CD4-positive, alpha-beta T cell treated with Interleukin-17A for 4 hours (primary cell): ENCODE results near the gene NHSL1.
A peak's percentile ranks its signal among the peaks of the same experiment; 100 is the strongest.

Source experiments
- DNase-seq: peaks from one replicate; pipeline ENCODE4 v3.0.0-alpha.2; 2020; ENCODE audit warnings: mixed read lengths

The NHSL1 gene

GRCh38 chr6:138499303-138500018 lies at the start of gene NHSL1:
Gene NHSL1, minus strand, starts transcription at chr6:138499494. Its CDS starts 204 bp downstream, at chr6:138499290.
- DNase-seq: no peak

GRCh38 chr6:138546733-138547185 lies 47.5 kb upstream of the NHSL1 start:
- DNase-seq: peak; percentile 3

GRCh38 chr6:138545621-138545980 lies 46.3 kb upstream of the NHSL1 start:
- no peak for DNase-seq

- DNase-seq: no peak
These were observed 45.2 kb upstream of the NHSL1 start for GRCh38 chr6:138544501-138544900.

GRCh38 chr6:138543657-138544056 lies 44.4 kb upstream of the NHSL1 start:
- DNase-seq: no peak

GRCh38 chr6:138541823-138542481 lies 42.7 kb upstream of the NHSL1 start:
- no peak for DNase-seq

- no peak for DNase-seq
These were observed 41.2 kb upstream of the NHSL1 start for GRCh38 chr6:138540468-138540867.

GRCh38 chr6:138539876-138540275 lies 40.6 kb upstream of the NHSL1 start:
- no peak for DNase-seq

- DNase-seq: no peak
These were observed 39.2 kb upstream of the NHSL1 start for GRCh38 chr6:138538390-138539031.

GRCh38 chr6:138537106-138537505 lies 37.8 kb upstream of the NHSL1 start:
- no peak for DNase-seq

GRCh38 chr6:138535728-138536455 lies 36.6 kb upstream of the NHSL1 start:
- DNase-seq: no peak

GRCh38 chr6:138533667-138534066 lies 34.4 kb upstream of the NHSL1 start:
- no peak for DNase-seq

GRCh38 chr6:138531387-138531786 lies 32.1 kb upstream of the NHSL1 start:
- DNase-seq: no peak

- no peak for DNase-seq
These were observed 30.2 kb upstream of the NHSL1 start for GRCh38 chr6:138529478-138529877.

- no peak for DNase-seq
These were observed 29.7 kb upstream of the NHSL1 start for GRCh38 chr6:138528956-138529355.

GRCh38 chr6:138528137-138528536 lies 28.8 kb upstream of the NHSL1 start:
- DNase-seq: no peak

GRCh38 chr6:138527411-138528088 lies 28.3 kb upstream of the NHSL1 start:
- DNase-seq: no peak

GRCh38 chr6:138526822-138527235 lies 27.5 kb upstream of the NHSL1 start:
- DNase-seq: no peak

- no peak for DNase-seq
These were observed 26.1 kb upstream of the NHSL1 start for GRCh38 chr6:138525355-138525754.

GRCh38 chr6:138524526-138524925 lies 25.2 kb upstream of the NHSL1 start:
- no peak for DNase-seq

- DNase-seq: no peak
These were observed 24.3 kb upstream of the NHSL1 start for GRCh38 chr6:138523347-138524210.

GRCh38 chr6:138522611-138523010 lies 23.3 kb upstream of the NHSL1 start:
- DNase-seq: no peak
